ENCODE results near the gene KCNC2. TPM values are rescaled to one million over a fixed set of nuclear protein-coding genes. Genes with fewer than 3 reads are reported as not detected.

KCNC2 gene
- total and polyA plus RNA-seq, 9 of the 15 experiments (the other 6 are each of a cell fraction or from before 2014, with no cell fraction given), result not detected

GRCh38 chr12:75196408-75196807 is 13.2 kb downstream of the KCNC2 start (continued):
- no peak for TF ChIP-seq HOMEZ (CRISPR knock-in tag; IDR thresholded peaks at IDR 0.05)
- TF ChIP-seq TCF7 (IDR thresholded peaks at IDR 0.05; ENCODE audit: borderline replicate concordance), result no peak
- TF ChIP-seq MECOM (CRISPR knock-in tag; IDR thresholded peaks at IDR 0.05), result no peak
- no peak for TF ChIP-seq ZKSCAN1 (IDR thresholded peaks at IDR 0.05; ENCODE audit: low read depth, low read length)
- no peak for TF ChIP-seq ZNF232 (CRISPR knock-in tag; IDR thresholded peaks at IDR 0.05)

GRCh38 chr12:75194250-75194649 is 15.4 kb downstream of the KCNC2 start:
- no peak overlapping the region for H3K9ac ChIP-seq (ENCODE audit: insufficient read depth in 1 of 2, low read depth in 2 of 2, low read length in 2 of 2)
- ChIA-PET POLR2A (no interaction called here), CTCF (ENCODE audit: low intra/inter-chr PET ratio) (no interaction called here)
- intact Hi-C loops (cut with micrococcal nuclease), result no loop called here
- no peak overlapping the region for H3K4me3 ChIP-seq
- no TSS peak for BruUV-seq (replicated peaks)
- H3K27ac ChIP-seq (ENCODE audit: extremely low read depth, low read depth, low read length), result no peak overlapping the region
- H3K9me3 ChIP-seq (replicated peaks; ENCODE audit: control insufficient read depth, insufficient read depth, low read depth, low read length), result no peaks in the 10 kb centered on the region
- no peak overlapping the region for H3K4me2 ChIP-seq (ENCODE audit: insufficient read depth, low read length)
- no peaks in the 10 kb centered on the region for H3K36me3 ChIP-seq (ENCODE audit: control insufficient read depth, insufficient read depth, low read length)
- H3K9me1 ChIP-seq (ENCODE audit: control insufficient read depth, insufficient read depth, low read length), result no peaks in the 10 kb centered on the region
- no peak for DNase-seq (ENCODE audit: extremely low read depth in 1 of 4, low spot score in 3 of 4)
- no peak for ATAC-seq
- H3K4me1 ChIP-seq (replicated peaks in 1 of 2; ENCODE audit: control insufficient read depth in 2 of 2, insufficient read depth in 2 of 2, low read length in 2 of 2), result no peaks in the 10 kb centered on the region
- no peaks in the 10 kb centered on the region for H3K27me3 ChIP-seq (ENCODE audit: control insufficient read depth in 2 of 2, insufficient read depth in 2 of 2, low read length in 2 of 2)
- in situ Hi-C loops (cut with MboI), result no loop called here
- no peak for FAIRE-seq
- WGBS (ENCODE audit: insufficient coverage, low coverage, missing lambda C conversion rate), result 0% methylated on average over 3 of the region's 3 CpGs
- no peak overlapping the region for H2AFZ ChIP-seq (ENCODE audit: low read depth, low read length)
- no peaks in the 10 kb centered on the region for H3K79me2 ChIP-seq (ENCODE audit: control insufficient read depth, insufficient read depth, low read length)
- H4K20me1 ChIP-seq (replicated peaks; ENCODE audit: control insufficient read depth, insufficient read depth, low read length), result no peaks in the 10 kb centered on the region
- no peak for TF ChIP-seq BRF1 (IDR thresholded peaks at IDR 0.05; ENCODE audit: borderline replicate concordance, extremely low read depth, insufficient read length)
- no peak for TF ChIP-seq SP1 (CRISPR knock-in tag; IDR thresholded peaks at IDR 0.05)
- no peak for TF ChIP-seq ZNF184 (CRISPR knock-in tag; IDR thresholded peaks at IDR 0.05)
- no peak for TF ChIP-seq MLLT1 (IDR thresholded peaks at IDR 0.05)
- no peak for TF ChIP-seq KDM1A (IDR thresholded peaks at IDR 0.05)
- TF ChIP-seq ASH1L (IDR thresholded peaks at IDR 0.05; ENCODE audit: borderline replicate concordance, low read depth, partially characterized antibody), result no peak
- TF ChIP-seq FOXO4 (CRISPR knock-in tag; IDR thresholded peaks at IDR 0.05), result no peak
- TF ChIP-seq MEF2D (tag; conservative IDR thresholded peaks at IDR 0.05; ENCODE audit: low read depth), result no peak
